Measurements from ENCODE around the gene SHMT2. TPM values are rescaled to one million over a fixed set of nuclear protein-coding genes. Genes with fewer than 3 reads are reported as not detected.

The SHMT2 gene
- total and polyA plus RNA-seq, 2 donors (not counting 3 experiments of a cell fraction or from before 2014, with no cell fraction given): 155 to 243 TPM

DNA sequence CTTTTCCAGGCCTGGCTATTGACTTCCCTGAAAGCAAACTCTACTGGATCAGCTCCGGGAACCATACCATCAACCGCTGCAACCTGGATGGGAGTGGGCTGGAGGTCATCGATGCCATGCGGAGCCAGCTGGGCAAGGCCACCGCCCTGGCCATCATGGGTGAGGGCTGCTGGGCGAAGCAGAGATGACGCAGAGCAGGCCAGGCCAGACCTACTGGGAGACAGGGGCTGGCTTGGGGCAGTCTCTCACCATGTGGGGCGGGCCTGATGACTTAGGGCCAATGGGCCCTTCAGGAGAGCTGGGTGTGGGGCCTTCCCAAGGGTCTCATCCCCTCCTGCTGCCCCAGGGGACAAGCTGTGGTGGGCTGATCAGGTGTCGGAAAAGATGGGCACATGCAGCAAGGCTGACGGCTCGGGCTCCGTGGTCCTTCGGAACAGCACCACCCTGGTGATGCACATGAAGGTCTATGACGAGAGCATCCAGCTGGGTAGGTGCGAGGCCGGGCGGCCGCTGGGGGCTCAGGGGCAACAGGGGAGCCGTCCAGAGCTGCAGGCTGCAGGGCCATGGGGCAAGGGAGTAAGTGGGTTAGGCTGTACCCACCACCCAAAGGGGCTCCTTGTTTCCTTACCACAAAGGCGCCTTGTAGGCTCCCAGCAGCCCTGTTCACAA is 49.1 kb upstream of the SHMT2 start:
- ChIA-PET CTCF (interaction anchor here (0.9 to 10.3 kb wide), 7 partner anchors 54 to 112 kb away, joined by 3 to 164 read pairs (median 34); partner anchors contain the start of genes LRP1 and STAT6), POLR2A (no interaction called here)
- Histone ChIP-seq H3K27ac (ENCODE audit: insufficient read depth, low read depth, low read length) (no peak overlapping the region), H3K9me3 (replicated peaks; ENCODE audit: control insufficient read depth, insufficient read depth, low read length) (no peaks in the 10 kb centered on the region), H3K36me3 (ENCODE audit: control insufficient read depth in 2 of 2, extremely low read depth in 1 of 2, insufficient read depth in 2 of 2, low read length in 2 of 2) (no peaks in the 10 kb centered on the region), H3K4me1 (ENCODE audit: control insufficient read depth, extremely low read depth, insufficient read depth, low read length) (no peaks in the 10 kb centered on the region), H3K4me2 (ENCODE audit: insufficient read depth, low read length) (no peak overlapping the region), H3K4me3 (replicated peaks in 1 of 3; ENCODE audit: insufficient read depth in 1 of 3, low read depth in 1 of 3, low read length in 3 of 3) (no peak overlapping the region), H3K27me3 (ENCODE audit: control insufficient read depth in 2 of 2, insufficient read depth in 2 of 2, low read length in 2 of 2) (peaks cover 2 to 5% of the 10 kb centered on the region in 2 experiments), H4K20me1 (replicated peaks; ENCODE audit: control insufficient read depth, extremely low read depth, insufficient read depth, low read length) (no peaks in the 10 kb centered on the region), H2AFZ (ENCODE audit: low read depth, low read length) (no peak overlapping the region), H3K9ac (replicated peaks; ENCODE audit: extremely low read depth, insufficient read depth, low read length) (no peak overlapping the region), H3K79me2 (ENCODE audit: control insufficient read depth, insufficient read depth, low read length) (no peaks in the 10 kb centered on the region), H3K9me1 (replicated peaks; ENCODE audit: control insufficient read depth, extremely low read depth, insufficient read depth, low read length) (no peaks in the 10 kb centered on the region)
- TF ChIP-seq, protein P1, sequence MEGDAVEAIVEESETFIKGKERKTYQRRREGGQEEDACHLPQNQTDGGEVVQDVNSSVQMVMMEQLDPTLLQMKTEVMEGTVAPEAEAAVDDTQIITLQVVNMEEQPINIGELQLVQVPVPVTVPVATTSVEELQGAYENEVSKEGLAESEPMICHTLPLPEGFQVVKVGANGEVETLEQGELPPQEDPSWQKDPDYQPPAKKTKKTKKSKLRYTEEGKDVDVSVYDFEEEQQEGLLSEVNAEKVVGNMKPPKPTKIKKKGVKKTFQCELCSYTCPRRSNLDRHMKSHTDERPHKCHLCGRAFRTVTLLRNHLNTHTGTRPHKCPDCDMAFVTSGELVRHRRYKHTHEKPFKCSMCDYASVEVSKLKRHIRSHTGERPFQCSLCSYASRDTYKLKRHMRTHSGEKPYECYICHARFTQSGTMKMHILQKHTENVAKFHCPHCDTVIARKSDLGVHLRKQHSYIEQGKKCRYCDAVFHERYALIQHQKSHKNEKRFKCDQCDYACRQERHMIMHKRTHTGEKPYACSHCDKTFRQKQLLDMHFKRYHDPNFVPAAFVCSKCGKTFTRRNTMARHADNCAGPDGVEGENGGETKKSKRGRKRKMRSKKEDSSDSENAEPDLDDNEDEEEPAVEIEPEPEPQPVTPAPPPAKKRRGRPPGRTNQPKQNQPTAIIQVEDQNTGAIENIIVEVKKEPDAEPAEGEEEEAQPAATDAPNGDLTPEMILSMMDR (IDR thresholded peaks at IDR 0.05; ENCODE audit: extremely low read depth in 1 of 2, insufficient read depth in 1 of 2, low read depth in 1 of 2, low read length in 2 of 2): no peak
- TF ChIP-seq MYC (IDR thresholded peaks at IDR 0.05; ENCODE audit: low read depth, low read length) (no peak), GATA2 (IDR thresholded peaks at IDR 0.05; ENCODE audit: insufficient read depth, insufficient read length, low read depth, low read length) (no peak), FOS (IDR thresholded peaks at IDR 0.05; ENCODE audit: borderline replicate concordance, insufficient read depth, low read length) (no peak), POLR2A (IDR thresholded peaks at IDR 0.05; ENCODE audit: low read depth, low read length) (no peak), POLR2AphosphoS5 (IDR thresholded peaks at IDR 0.05; ENCODE audit: insufficient read depth, low read depth, low read length) (no peak), JUN (IDR thresholded peaks at IDR 0.05; ENCODE audit: borderline replicate concordance, insufficient read depth, insufficient read length, low read depth) (no peak), EZH2 (IDR thresholded peaks at IDR 0.05; ENCODE audit: borderline replicate concordance, low read depth, low read length, severe bottlenecking) (no peak)
- TF ChIP-seq, protein P2, sequence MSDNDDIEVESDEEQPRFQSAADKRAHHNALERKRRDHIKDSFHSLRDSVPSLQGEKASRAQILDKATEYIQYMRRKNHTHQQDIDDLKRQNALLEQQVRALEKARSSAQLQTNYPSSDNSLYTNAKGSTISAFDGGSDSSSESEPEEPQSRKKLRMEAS (IDR thresholded peaks at IDR 0.05; ENCODE audit: insufficient read depth, insufficient read length): no peak
- BruUV-seq (replicated peaks): no TSS peak
- FAIRE-seq (no peak), DNase-seq (ENCODE audit: low read depth, low spot score) (no peak)
- intact Hi-C loops (cut with micrococcal nuclease) (no loop called here), dilution Hi-C loops (cut with MboI; ENCODE audit: extremely low pct_ligation_motif_present, low sequenced_read_pairs) (no loop called here)
